ENCODE data around the gene GARIN5A.
A peak's percentile ranks its signal among the peaks of the same experiment; 100 is the strongest.

Gene GARIN5A

GRCh38 chr19:50431343-50432220 is 45.1 kb downstream of the GARIN5A start:
- Histone ChIP-seq H3K27me3 (ENCODE audit: control insufficient read depth, low read length) (no peaks in the 10 kb centered on the region), H3K36me3 (ENCODE audit: control insufficient read depth, low read length) (peaks cover 43% of the 10 kb centered on the region), H3K9me3 (ENCODE audit: control insufficient read depth, insufficient read depth, low read length) (no peaks in the 10 kb centered on the region), H3K9me2 (replicated peaks; ENCODE audit: control insufficient read depth, low read length) (no peaks in the 10 kb centered on the region), H3K27ac (ENCODE audit: low read depth, low read length) (peak overlapping the region; percentile 96), H3K4me3 (ENCODE audit: low read length) (peak overlapping the region; percentile 80), H3K79me2 (ENCODE audit: control insufficient read depth, low read length) (peaks cover 12% of the 10 kb centered on the region), H3K4me2 (ENCODE audit: low read length) (peak overlapping the region; percentile 84), H4K20me1 (ENCODE audit: control insufficient read depth, insufficient read depth, low read depth, low read length) (no peaks in the 10 kb centered on the region), H3K4me1 (ENCODE audit: control insufficient read depth, low read length) (peaks cover 91% of the 10 kb centered on the region), H3F3A (ENCODE audit: control insufficient read depth, insufficient read depth) (peaks cover 61% of the 10 kb centered on the region)
- TF ChIP-seq, protein P1, sequence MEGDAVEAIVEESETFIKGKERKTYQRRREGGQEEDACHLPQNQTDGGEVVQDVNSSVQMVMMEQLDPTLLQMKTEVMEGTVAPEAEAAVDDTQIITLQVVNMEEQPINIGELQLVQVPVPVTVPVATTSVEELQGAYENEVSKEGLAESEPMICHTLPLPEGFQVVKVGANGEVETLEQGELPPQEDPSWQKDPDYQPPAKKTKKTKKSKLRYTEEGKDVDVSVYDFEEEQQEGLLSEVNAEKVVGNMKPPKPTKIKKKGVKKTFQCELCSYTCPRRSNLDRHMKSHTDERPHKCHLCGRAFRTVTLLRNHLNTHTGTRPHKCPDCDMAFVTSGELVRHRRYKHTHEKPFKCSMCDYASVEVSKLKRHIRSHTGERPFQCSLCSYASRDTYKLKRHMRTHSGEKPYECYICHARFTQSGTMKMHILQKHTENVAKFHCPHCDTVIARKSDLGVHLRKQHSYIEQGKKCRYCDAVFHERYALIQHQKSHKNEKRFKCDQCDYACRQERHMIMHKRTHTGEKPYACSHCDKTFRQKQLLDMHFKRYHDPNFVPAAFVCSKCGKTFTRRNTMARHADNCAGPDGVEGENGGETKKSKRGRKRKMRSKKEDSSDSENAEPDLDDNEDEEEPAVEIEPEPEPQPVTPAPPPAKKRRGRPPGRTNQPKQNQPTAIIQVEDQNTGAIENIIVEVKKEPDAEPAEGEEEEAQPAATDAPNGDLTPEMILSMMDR (IDR thresholded peaks at IDR 0.05; ENCODE audit: low read depth, low read length, poor library complexity, severe bottlenecking) = no peak
- TF ChIP-seq EZH2phosphoT487 (IDR thresholded peaks at IDR 0.05; ENCODE audit: borderline replicate concordance, low read length) = no peak

DNA sequence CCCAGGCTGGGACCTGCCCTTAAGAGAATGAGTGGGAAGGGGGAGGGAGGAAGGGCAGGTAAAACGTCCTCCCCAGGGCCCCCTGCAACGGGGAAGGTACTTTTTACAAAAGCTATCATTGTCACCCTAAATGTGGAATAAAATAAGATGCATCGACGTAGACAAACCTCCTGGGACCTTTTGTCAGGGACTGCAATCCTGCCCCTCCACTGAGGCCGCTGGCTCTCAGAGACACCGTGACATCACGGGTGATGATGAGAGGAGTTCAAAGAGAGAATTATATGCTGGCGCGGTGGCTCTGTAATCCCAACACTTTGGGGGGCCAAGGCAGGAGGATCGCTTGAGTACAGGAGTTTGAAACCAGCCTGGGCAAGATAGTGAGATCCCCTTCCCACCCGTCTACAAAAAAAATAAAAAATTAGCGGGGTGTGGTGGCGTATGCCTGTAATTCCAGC is 45.7 kb downstream of the GARIN5A start:
- Histone ChIP-seq H3K27ac (ENCODE audit: low read depth, low read length) (peak overlapping the region; percentile 96), H3K79me2 (ENCODE audit: control insufficient read depth, low read length) (peaks cover 12% of the 10 kb centered on the region), H3K9me3 (ENCODE audit: control insufficient read depth, insufficient read depth, low read length) (no peaks in the 10 kb centered on the region), H3F3A (ENCODE audit: control insufficient read depth, insufficient read depth) (peaks cover 65% of the 10 kb centered on the region), H4K20me1 (ENCODE audit: control insufficient read depth, insufficient read depth, low read depth, low read length) (no peaks in the 10 kb centered on the region), H3K4me2 (ENCODE audit: low read length) (peak overlapping the region; percentile 84), H3K9me2 (replicated peaks; ENCODE audit: control insufficient read depth, low read length) (no peaks in the 10 kb centered on the region), H3K4me3 (ENCODE audit: low read length) (peak overlapping the region; percentile 80), H3K27me3 (ENCODE audit: control insufficient read depth, low read length) (no peaks in the 10 kb centered on the region), H3K36me3 (ENCODE audit: control insufficient read depth, low read length) (peaks cover 40% of the 10 kb centered on the region), H3K4me1 (ENCODE audit: control insufficient read depth, low read length) (peaks cover 89% of the 10 kb centered on the region)
- no peak for TF ChIP-seq EZH2phosphoT487 (IDR thresholded peaks at IDR 0.05; ENCODE audit: borderline replicate concordance, low read length)
- TF ChIP-seq, protein P1 (IDR thresholded peaks at IDR 0.05; ENCODE audit: low read depth, low read length, poor library complexity, severe bottlenecking) = no peak

- Histone ChIP-seq H3K4me2 (ENCODE audit: low read length) (peak overlapping the region; percentile 84), H3K9me3 (ENCODE audit: control insufficient read depth, insufficient read depth, low read length) (no peaks in the 10 kb centered on the region), H3K27ac (ENCODE audit: low read depth, low read length) (peak overlapping the region; percentile 96), H3F3A (ENCODE audit: control insufficient read depth, insufficient read depth) (peaks cover 68% of the 10 kb centered on the region), H3K27me3 (ENCODE audit: control insufficient read depth, low read length) (no peaks in the 10 kb centered on the region), H3K36me3 (ENCODE audit: control insufficient read depth, low read length) (peaks cover 45% of the 10 kb centered on the region), H3K79me2 (ENCODE audit: control insufficient read depth, low read length) (peaks cover 12% of the 10 kb centered on the region), H4K20me1 (ENCODE audit: control insufficient read depth, insufficient read depth, low read depth, low read length) (no peaks in the 10 kb centered on the region), H3K4me1 (ENCODE audit: control insufficient read depth, low read length) (peaks cover 76% of the 10 kb centered on the region), H3K9me2 (replicated peaks; ENCODE audit: control insufficient read depth, low read length) (no peaks in the 10 kb centered on the region), H3K4me3 (ENCODE audit: low read length) (peak overlapping the region; percentile 80)
- TF ChIP-seq, protein P1 (IDR thresholded peaks at IDR 0.05; ENCODE audit: low read depth, low read length, poor library complexity, severe bottlenecking) = no peak
- no peak for TF ChIP-seq EZH2phosphoT487 (IDR thresholded peaks at IDR 0.05; ENCODE audit: borderline replicate concordance, low read length)
Measured at GRCh38 chr19:50428772-50429463, 47.7 kb downstream of the GARIN5A start.

Measured in DOHH2 (cell line).